Activated CD4-positive, alpha-beta T cell treated with anti-CD3 and anti-CD28 coated beads, Interleukin-2, amount 10 ng/mL, durations not matched to agents 24 days and 14 days (primary cell): ENCODE measurements around the gene IL13RA1. TPM values are rescaled to one million over a fixed set of nuclear protein-coding genes. Genes with fewer than 3 reads are reported as not detected.
"Not testable (repeated sequence)": the region's sequence is repeated elsewhere in the genome, so short reads cannot be mapped to it uniquely, and the experiment has no call there.

Source experiments
- DNase-seq: peaks from one replicate; pipeline ENCODE4 v3.0.0; 2022
- H3K27ac Mint-ChIP-seq: one replicate; pipeline ENCODE4 v1.8.0; 2022; ENCODE audit warnings: mild to moderate bottlenecking, mixed read lengths
- H3K27me3 Mint-ChIP-seq: one replicate; pipeline ENCODE4 v1.8.0; 2022; ENCODE audit warnings: mixed read lengths
- H3K36me3 Mint-ChIP-seq: one replicate; pipeline ENCODE4 v1.8.0; 2022; ENCODE audit warnings: low read depth, mild to moderate bottlenecking, mixed read lengths
- H3K4me1 Mint-ChIP-seq: one replicate; pipeline ENCODE4 v1.8.0; 2021; ENCODE audit warnings: mixed read lengths
- H3K4me3 Mint-ChIP-seq: one replicate; pipeline ENCODE4 v1.8.0; 2022; ENCODE audit warnings: mild to moderate bottlenecking, moderate library complexity, mixed read lengths
- H3K9me3 Mint-ChIP-seq: one replicate; pipeline ENCODE4 v1.8.0; 2021; ENCODE audit warnings: mixed read lengths
- intact Hi-C: fragments of 100-400 bp; cut with micrococcal nuclease; formaldehyde crosslinking; loops from one replicate; pipeline ENCODE4 v1.15.1; 2023
- total RNA-seq: library from RNA; stranded (reverse); gene quantifications from 2 replicates; pipeline ENCODE4 v1.2.3, GENCODE V29; 2022

Gene IL13RA1
- total RNA-seq, 1 donor from 2014 or later, result 0.33 TPM

DNA sequence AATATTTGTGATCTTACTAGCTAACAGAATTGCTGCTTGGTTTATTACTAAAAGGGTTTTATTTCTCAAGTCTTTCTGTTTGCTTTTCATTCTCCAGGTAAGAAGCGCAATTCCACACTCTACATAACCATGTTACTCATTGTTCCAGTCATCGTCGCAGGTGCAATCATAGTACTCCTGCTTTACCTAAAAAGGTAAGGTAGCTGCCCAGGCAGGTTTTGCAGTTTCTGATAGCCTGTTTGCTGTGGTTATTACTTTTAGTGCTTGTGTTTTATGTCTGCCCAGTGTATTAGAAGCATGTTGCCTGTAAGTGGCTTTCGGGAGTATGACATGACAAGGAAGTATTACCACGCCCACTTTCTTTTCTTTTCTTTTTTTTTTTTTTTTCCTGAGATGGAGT is 46.4 kb downstream of the IL13RA1 start:
- Mint-ChIP-seq H3K36me3 (no peaks in the 10 kb centered on the region), H3K27ac (no peak overlapping the region), H3K9me3 (no peaks in the 10 kb centered on the region), H3K4me3 (no peak overlapping the region), H3K27me3 (peaks cover 6% of the 10 kb centered on the region), H3K4me1 (no peaks in the 10 kb centered on the region)
- intact Hi-C loops, result no loop called here
- no peak for DNase-seq

DNA sequence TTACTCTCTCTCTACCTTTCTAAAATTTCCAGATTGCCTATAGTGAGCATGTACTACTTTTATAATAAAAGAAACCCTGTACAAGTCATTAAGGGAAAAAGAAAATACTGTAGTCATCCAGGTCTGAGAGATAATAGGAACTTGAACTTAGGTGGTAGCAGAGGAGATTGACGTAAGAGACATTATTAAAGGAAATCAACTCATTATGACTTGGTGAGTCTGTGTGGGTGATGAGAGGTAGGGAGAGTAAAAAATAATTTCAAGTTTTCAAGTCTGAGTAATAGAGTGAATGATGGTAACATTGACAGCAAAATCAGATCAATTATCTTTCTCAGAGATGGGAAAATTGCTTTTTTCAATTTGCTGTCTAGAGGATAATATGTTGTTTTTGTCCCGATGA is 52.2 kb downstream of the IL13RA1 start:
- no peak overlapping the region for H3K27ac Mint-ChIP-seq
- H3K4me1 Mint-ChIP-seq, result no peaks in the 10 kb centered on the region
- DNase-seq, result no peak
- no peaks in the 10 kb centered on the region for H3K36me3 Mint-ChIP-seq
- H3K9me3 Mint-ChIP-seq, result no peaks in the 10 kb centered on the region
- no peak overlapping the region for H3K4me3 Mint-ChIP-seq
- H3K27me3 Mint-ChIP-seq, result peaks cover 6% of the 10 kb centered on the region
- intact Hi-C loops, result no loop called here

DNA sequence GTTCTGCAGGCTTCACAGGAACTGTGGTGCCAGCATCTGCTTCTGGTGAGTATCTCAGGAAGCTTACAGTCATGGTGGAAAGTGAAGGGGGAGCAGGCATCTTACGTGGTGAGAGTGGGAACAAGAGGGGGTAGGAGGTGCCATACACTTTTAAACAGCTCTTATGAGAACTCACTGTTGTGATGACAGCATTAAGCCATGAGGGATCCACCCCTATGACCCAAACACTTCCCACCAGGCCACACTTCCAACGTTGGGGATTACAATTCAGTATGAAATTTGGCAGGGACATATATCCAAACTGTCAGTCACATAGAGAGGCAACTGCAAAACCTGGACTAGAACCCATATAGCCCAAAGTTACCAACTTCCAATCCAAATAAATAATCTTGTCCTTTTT is 53.1 kb downstream of the IL13RA1 start:
- H3K9me3 Mint-ChIP-seq, result no peaks in the 10 kb centered on the region

DNA sequence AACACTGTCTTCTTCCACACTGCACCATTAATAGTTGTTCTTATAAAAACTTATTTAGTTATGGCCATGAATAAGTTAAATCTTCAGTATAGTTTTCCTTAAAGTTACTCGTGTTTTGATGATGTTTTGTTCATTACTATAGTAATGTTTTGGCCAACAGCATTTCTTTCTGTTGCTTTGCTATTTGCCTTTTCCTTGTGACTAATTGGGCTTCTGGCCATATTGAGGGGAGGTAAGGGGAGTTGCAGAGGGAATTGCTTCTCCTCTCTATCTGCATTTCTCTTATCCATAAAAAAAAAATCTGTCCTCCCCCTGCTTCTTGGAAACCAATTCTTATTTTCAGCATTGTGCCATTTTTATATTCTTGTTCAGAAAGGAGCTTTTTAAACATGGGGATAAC is 53.5 kb downstream of the IL13RA1 start:
- no peaks in the 10 kb centered on the region for H3K9me3 Mint-ChIP-seq
- no peak overlapping the region for H3K4me3 Mint-ChIP-seq
- intact Hi-C loops, result no loop called here
- H3K27ac Mint-ChIP-seq, result no peak overlapping the region
- no peaks in the 10 kb centered on the region for H3K4me1 Mint-ChIP-seq
- DNase-seq, result no peak
- H3K27me3 Mint-ChIP-seq, result peaks cover 2% of the 10 kb centered on the region
- no peaks in the 10 kb centered on the region for H3K36me3 Mint-ChIP-seq

More for the DNA sequence above, 53.1 kb downstream of the IL13RA1 start:
- intact Hi-C loops, result no loop called here
- H3K36me3 Mint-ChIP-seq, result no peaks in the 10 kb centered on the region
- no peak overlapping the region for H3K4me3 Mint-ChIP-seq
- no peaks in the 10 kb centered on the region for H3K4me1 Mint-ChIP-seq
- H3K27me3 Mint-ChIP-seq, result peaks cover 2% of the 10 kb centered on the region
- no peak for DNase-seq
- no peak overlapping the region for H3K27ac Mint-ChIP-seq

DNA sequence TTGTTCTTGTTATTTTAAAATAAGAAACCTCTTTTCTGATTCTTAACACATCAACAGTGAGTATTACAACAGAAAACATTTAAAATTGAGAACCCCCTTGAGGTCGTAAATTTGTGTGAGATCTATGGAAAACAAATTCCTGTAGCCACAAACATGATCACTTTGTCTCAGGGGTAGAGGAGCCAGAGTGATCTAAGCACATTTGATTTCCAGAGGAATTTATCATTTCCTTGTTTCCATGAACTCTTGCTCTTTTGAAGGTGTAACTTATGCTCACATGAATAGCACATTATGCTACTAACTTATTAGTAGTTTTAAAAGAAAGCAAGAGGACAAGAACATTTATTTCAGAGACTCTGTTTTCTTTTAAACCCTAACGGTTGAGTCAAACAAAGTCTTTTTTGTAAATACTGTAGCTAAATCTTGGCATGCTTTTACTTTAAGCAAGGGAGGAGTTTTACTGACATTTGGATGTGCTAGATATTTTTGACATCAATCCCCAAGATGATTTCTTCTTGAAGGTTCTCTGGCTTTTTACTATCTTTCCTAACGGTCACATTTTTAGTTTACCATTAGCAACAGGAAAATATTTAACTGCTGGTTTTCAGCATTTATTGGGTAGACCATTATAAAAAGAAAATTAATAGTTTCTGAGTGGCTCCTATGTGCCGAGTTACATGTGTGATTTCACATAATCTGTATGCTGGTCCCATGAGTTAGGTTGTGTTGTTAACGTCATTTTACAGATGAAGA is 68.3 kb downstream of the IL13RA1 start:
- H3K36me3 Mint-ChIP-seq, result no peaks in the 10 kb centered on the region
- H3K4me3 Mint-ChIP-seq, result no peak overlapping the region
- peaks cover 3% of the 10 kb centered on the region for H3K27me3 Mint-ChIP-seq

GRCh38 chrX:118802857-118803256 is 75.5 kb downstream of the IL13RA1 start:
- Mint-ChIP-seq H3K4me3 (no peak overlapping the region), H3K9me3 (no peaks in the 10 kb centered on the region), H3K27ac (no peak overlapping the region), H3K4me1 (no peaks in the 10 kb centered on the region), H3K27me3 (peaks cover 4% of the 10 kb centered on the region), H3K36me3 (no peaks in the 10 kb centered on the region)
- no peak for DNase-seq
- intact Hi-C loops, result no loop called here

More for the DNA sequence above, 68.3 kb downstream of the IL13RA1 start:
- no peak for DNase-seq
- intact Hi-C loops, result no loop called here
- no peaks in the 10 kb centered on the region for H3K4me1 Mint-ChIP-seq
- no peak overlapping the region for H3K27ac Mint-ChIP-seq
- no peaks in the 10 kb centered on the region for H3K9me3 Mint-ChIP-seq

DNA sequence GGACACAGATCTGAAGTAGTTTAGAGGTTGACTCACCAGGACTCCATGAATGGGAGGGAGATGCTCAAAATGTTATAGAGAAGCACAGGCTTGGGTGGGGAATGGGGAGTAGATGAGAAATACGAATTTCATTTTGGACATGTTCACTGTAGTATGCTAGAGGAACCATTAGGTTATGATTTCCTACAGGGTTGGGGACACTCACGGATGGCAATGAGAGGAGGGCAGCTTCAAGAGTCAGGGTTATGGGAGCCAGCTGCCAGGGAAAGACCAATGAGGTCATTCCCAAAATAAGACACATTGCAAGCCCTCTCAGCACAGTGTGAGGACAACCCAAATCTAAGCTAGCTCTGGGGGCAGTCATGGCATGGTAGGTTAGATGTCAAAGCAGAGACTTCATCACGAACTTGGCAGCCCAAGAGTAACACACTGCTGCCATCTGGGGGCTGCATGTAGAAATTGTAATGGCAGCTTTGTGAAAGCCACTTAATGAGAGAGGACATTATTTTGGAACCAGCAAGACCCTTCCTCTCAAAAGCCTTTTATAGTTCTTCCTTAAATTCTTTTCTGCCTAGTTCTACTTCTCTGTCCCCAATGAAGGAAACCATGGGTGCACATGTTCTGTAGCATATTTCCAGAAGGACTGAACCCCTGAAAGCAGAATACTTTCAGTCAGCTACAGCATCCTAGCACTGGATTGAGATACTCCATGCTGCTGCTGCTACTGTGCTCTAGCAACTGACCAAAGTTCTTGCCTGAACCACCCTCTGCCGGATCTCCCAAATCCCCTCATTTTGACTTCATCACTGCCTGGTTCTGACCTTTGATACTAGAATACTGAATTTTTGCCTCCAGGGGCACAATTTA is 80.0 kb downstream of the IL13RA1 start:
- no peaks in the 10 kb centered on the region for H3K36me3 Mint-ChIP-seq
- peak; percentile 70 for DNase-seq
- no peaks in the 10 kb centered on the region for H3K9me3 Mint-ChIP-seq
- H3K27me3 Mint-ChIP-seq, result peaks cover 11% of the 10 kb centered on the region
- no peak overlapping the region for H3K4me3 Mint-ChIP-seq
- H3K4me1 Mint-ChIP-seq, result no peaks in the 10 kb centered on the region
- intact Hi-C loops, result loop anchor here (1.0 kb wide), 1 partner anchor 203 kb away; no protein-coding TSS in a partner anchor
- H3K27ac Mint-ChIP-seq, result no peak overlapping the region

DNA sequence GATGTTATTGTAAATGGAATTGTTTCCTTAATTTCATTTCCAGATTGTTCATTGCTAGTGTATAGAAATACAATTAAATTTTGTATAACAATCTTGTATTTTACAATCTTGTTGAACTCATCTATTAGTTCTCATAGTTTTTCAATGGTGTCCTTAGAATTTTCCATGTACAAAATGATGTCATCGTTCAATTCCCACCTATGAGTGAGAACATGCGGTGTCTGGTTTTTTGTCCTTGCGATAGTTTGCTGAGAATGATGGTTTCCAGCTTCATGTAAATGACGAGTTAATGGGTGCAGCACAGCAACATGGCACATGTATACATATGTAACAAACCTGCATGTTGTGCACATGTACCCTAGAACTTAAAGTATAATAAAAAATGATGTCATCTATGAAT is 89.9 kb downstream of the IL13RA1 start:
- DNase-seq, H3K27ac Mint-ChIP-seq, H3K4me3 Mint-ChIP-seq, H3K36me3 Mint-ChIP-seq, intact Hi-C loops, H3K9me3 Mint-ChIP-seq, H3K4me1 Mint-ChIP-seq: not testable (repeated sequence)
- peaks cover 11% of the 10 kb centered on the region for H3K27me3 Mint-ChIP-seq

- peak within 1 kb of the TSS; percentile 64 for H3K4me3 Mint-ChIP-seq
- peak; percentile 65 for DNase-seq
- no peaks in the 10 kb centered on the region for H3K36me3 Mint-ChIP-seq
- intact Hi-C loops, result no loop called here
- peaks cover 4% of the 10 kb centered on the region for H3K4me1 Mint-ChIP-seq
- peaks cover 56% of the 10 kb centered on the region for H3K27me3 Mint-ChIP-seq
- no peak within 1 kb of the TSS for H3K27ac Mint-ChIP-seq
- no peaks in the 10 kb centered on the region for H3K9me3 Mint-ChIP-seq
Observed at GRCh38 chrX:118823263-118824172, 96.1 kb downstream of the IL13RA1 start, which contains the start of gene ZCCHC12. Gene ZCCHC12 (plus strand): TSS chrX:118823824. CDS start chrX:118825245, 1,421 bp downstream.

- intact Hi-C loops, result no loop called here
- Mint-ChIP-seq H3K27me3 (peaks cover 57% of the 10 kb centered on the region), H3K36me3 (no peaks in the 10 kb centered on the region), H3K9me3 (no peaks in the 10 kb centered on the region), H3K4me3 (peak overlapping the region; percentile 64), H3K27ac (no peak overlapping the region), H3K4me1 (peaks cover 5% of the 10 kb centered on the region)
- DNase-seq, result no peak
Observed at GRCh38 chrX:118824173-118824730, 96.8 kb downstream of the IL13RA1 start.

DNA sequence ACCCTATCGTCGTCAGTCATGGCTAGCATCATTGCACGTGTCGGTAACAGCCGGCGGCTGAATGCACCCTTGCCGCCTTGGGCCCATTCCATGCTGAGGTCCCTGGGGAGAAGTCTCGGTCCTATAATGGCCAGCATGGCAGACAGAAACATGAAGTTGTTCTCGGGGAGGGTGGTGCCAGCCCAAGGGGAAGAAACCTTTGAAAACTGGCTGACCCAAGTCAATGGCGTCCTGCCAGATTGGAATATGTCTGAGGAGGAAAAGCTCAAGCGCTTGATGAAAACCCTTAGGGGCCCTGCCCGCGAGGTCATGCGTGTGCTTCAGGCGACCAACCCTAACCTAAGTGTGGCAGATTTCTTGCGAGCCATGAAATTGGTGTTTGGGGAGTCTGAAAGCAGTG is 97.8 kb downstream of the IL13RA1 start:
- intact Hi-C loops, result no loop called here
- H3K27me3 Mint-ChIP-seq, result peaks cover 55% of the 10 kb centered on the region
- no peak overlapping the region for H3K4me3 Mint-ChIP-seq
- H3K9me3 Mint-ChIP-seq, result no peaks in the 10 kb centered on the region
- DNase-seq, result no peak
- H3K27ac Mint-ChIP-seq, result no peak overlapping the region
- peaks cover 5% of the 10 kb centered on the region for H3K4me1 Mint-ChIP-seq
- H3K36me3 Mint-ChIP-seq, result no peaks in the 10 kb centered on the region

DNA sequence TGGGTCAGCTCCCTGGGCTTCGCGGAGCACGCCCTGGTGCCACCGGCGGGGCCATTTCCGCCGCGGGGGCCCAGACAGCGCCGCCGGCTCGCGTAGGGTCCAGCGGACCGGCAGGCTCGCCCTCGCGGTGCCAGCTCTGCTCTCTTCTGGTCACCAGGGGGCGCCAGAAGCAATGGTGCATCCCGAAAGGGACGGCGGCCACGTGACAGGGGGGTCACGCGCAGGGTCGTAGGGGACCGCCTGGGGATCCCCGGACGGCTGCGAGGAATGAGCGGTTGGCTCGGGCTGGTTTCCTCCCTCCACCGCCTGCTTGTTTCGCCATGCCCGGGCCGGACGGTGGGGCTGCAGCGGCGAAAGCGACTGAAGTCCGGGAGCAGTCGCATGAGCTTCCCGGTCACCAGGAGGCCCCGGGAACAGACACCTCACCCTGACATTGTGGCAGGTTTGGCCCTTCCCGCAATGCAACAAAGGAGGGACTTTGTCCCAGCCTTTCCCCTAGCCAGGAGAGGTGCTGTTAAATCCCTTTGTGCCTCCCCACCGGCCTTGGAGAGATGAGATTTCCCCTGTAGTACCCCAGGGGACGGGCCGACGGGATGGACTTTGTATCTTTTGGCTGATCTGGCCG is 112.0 kb downstream of the IL13RA1 start:
- peak overlapping the region; percentile 68 for H3K4me3 Mint-ChIP-seq
- no peaks in the 10 kb centered on the region for H3K9me3 Mint-ChIP-seq
- intact Hi-C loops, result loop anchor here (10.0 kb wide), 1 partner anchor 135 kb away; the partner anchor contains the start of gene LONRF3
- peak; percentile 86 for DNase-seq
- peaks cover 2% of the 10 kb centered on the region for H3K4me1 Mint-ChIP-seq
- H3K36me3 Mint-ChIP-seq, result no peaks in the 10 kb centered on the region
- H3K27me3 Mint-ChIP-seq, result peaks cover 14% of the 10 kb centered on the region
- H3K27ac Mint-ChIP-seq, result no peak overlapping the region
